Stimulated activated CD8-positive, alpha-beta memory T cell treated with anti-CD3 and anti-CD28 coated beads, Interleukin-7, amount 100 ng/mL, for 48 hours (primary cell): Measurements from ENCODE around the gene UBE2I.

ENCODE experiments used
- DNase-seq, 2 donors: peaks; one replicate each; pipeline ENCODE4 v3.0.0-alpha.2; 2020; ENCODE audit warnings: low read depth in 1 of 2; ENCODE audit errors: extremely low read depth in 1 of 2

UBE2I gene

GRCh38 chr16:1312467-1312816 is 3.0 kb downstream of the UBE2I start:
- DNase-seq = no peak

DNA sequence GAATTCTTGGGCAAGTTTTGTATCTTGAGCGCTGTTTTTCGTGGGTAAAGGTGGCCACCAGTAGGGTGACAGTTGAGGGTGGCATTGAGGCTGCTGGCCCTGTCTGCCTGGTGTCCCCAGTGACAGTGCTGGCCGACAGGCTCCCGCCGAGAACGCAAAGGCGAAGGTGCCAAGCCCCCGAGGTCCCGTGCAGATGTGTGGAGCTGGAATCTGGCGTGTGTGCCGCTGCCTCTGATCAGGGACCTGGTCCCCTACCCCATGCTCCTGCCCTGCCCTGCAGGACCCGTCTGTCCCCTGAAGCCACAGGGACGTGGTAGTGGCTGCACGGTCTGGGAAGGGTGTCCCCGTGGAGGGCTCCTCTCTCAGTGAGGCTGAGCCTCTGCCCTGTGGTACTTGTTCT is 3.5 kb downstream of the UBE2I start:
- no peak for DNase-seq

DNA sequence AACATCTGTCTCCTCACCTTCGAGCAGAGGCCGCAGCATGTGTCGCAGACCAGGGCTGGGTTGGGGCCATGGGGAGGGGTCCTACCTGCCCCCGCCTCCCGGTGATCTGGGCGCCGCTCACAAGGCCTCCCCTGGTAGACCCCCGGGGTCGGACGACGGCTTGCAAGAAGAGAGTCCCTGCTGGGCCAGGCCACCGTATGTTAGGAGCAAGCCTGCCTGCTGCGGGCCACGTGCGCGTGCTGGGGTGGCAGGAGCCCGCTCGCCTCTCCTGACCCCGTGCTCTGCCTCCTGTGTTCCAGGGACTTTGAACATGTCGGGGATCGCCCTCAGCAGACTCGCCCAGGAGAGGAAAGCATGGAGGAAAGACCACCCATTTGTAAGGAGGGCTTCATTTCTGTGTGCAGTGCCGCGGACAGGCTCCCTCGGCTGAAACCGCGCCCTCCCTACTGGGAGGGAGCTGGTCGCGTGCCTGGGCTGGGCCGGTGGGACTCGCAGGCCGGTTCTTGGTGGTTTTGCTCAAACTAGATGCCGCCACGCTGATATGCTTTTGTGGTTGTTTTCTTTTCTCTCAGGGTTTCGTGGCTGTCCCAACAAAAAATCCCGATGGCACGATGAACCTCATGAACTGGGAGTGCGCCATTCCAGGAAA is 4.4 kb downstream of the UBE2I start:
- DNase-seq = no peak

- DNase-seq = no peak
Observed at GRCh38 chr16:1314399-1315068, 5.1 kb downstream of the UBE2I start.

GRCh38 chr16:1315081-1316032 is 5.9 kb downstream of the UBE2I start:
- no peak for DNase-seq

DNA sequence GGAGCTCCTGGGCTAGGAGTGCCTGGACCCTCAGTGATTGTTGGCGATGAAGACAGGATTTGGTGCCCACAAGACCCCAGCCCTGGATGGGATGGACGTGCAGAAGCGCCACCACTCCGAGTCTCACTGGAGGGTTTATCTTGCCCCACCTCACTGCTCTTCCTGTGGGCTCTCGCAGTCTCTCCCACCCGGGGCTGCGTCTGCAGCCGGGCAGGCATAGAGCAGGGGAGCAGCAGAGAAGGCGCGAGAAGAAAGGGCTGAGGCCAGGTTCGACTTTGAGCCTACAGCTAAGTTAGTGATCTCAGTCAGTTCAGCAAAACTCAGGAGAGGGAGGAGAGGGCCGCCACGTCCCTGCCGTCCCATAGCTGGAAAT is 6.6 kb downstream of the UBE2I start:
- DNase-seq = no peak

- no peak for DNase-seq
Observed at GRCh38 chr16:1317479-1318267, 8.2 kb downstream of the UBE2I start.

DNA sequence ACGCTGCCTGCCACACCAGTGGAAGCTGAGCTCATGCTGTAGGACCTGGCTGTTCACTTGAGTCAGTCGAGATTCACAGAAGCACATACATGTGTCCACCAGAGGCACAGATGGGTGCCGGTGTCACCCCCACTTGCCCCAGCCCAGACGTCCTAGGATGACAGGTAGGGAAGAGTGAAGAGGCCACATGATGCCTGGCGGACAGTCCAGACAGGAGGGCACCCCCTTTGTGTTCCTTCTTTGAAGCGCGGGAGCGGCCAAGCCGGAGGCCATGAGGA is 8.8 kb downstream of the UBE2I start:
- no peak for DNase-seq

DNA sequence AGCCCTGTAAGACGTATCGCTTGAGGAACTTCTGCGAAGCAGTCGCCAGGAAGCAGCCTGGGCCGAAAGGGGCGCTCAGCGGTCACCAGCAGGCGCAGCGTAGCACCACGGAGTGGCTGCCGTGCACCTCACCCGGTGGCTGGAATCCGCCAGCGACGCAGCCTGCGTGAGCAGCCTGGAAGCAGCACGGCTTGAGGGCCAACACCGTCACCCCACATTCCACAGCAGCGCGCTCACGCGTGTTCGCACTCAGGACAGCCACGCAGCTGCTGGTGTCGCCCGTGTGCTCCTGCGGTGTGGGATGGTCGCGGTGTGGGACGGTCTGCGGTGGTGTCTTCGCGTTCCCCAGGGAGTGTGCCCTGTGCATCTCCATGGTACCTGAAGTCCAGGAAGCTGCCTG is 9.6 kb downstream of the UBE2I start:
- DNase-seq = no peak

GRCh38 chr16:1320097-1320496 is 10.7 kb downstream of the UBE2I start:
- DNase-seq = no peak

GRCh38 chr16:1320658-1321240 is 11.3 kb downstream of the UBE2I start:
- no peak for DNase-seq

DNA sequence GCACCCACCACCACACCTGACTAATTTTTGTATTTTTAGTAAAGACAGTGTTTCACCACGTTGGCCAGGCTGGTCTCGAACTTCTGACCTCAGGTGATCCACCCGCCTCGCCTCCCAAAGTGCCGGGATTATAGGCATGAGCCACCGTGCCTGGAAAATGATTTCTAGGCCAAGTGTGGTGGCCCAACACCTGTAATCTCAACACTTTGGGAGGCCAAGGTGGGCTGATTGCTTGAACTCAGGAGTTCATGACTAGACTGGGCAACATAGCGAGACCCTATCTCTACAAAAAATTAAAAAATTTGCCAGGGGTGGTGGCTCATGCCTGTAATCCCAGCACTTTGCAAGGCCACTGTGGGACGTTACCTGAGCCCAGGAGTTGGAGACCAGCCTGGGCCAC is 13.0 kb downstream of the UBE2I start:
- no peak for DNase-seq

GRCh38 chr16:1323296-1324239 is 14.1 kb downstream of the UBE2I start:
- DNase-seq = no peak

DNA sequence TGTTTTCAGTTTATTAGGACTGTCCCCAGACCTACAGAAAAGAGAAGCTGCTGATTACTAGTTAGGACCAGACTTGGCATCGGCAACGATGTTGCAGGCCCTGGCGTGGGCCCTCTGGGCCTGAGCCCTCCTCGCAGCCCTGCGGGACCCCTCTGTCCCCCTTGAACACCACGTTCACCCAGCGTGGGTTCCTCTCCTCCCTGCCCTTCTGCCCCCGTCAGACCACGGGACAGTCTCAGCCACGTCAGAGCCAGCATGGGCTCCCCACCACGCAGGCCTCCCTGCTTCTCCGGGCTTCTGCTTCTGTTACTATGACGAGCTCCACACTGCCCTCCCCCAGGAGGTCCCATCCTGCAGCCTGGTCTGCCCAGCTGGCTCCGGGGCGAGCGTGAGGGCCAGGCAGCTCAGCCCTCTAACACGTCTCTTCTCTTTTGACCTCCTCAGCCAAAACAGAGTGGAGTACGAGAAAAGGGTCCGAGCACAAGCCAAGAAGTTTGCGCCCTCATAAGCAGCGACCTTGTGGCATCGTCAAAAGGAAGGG is 14.9 kb downstream of the UBE2I start:
- no peak for DNase-seq

DNA sequence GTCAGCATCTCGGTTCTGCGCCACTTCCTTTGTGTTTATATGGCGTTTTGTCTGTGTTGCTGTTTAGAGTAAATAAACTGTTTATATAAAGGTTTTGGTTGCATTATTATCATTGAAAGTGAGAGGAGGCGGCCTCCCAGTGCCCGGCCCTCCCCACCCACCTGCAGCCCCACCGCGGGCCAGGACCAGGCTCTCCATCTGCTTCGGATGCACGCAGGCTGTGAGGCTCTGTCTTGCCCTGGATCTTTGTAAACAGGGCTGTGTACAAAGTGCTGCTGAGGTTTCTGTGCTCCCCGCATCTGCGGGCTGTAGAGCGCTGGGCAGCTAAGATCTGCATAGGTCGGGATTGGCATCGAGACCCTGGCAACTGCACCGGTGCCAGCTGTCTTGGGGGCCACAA is 15.8 kb downstream of the UBE2I start:
- no peak for DNase-seq

- DNase-seq = no peak
Observed at GRCh38 chr16:1325673-1326371, 16.4 kb downstream of the UBE2I start.

DNA sequence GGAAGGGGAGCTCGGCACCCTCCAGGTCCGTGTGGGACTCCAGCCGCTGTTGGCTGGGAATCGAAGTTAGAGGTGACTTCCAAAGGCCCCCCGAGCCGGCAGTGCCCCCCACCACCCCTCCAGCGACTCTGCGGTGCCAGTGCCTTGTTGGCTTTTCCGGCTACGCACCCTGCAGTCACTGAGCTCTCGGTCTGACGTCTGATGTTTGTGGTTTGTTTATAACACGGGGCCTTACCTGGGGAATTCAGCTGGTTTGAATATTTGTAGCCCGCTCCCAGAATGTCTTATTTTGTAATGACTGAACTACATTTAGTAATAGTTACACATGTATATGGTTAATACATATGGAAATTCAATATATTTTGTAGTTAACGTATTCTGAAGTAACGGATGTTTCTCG is 17.0 kb downstream of the UBE2I start:
- no peak for DNase-seq

DNA sequence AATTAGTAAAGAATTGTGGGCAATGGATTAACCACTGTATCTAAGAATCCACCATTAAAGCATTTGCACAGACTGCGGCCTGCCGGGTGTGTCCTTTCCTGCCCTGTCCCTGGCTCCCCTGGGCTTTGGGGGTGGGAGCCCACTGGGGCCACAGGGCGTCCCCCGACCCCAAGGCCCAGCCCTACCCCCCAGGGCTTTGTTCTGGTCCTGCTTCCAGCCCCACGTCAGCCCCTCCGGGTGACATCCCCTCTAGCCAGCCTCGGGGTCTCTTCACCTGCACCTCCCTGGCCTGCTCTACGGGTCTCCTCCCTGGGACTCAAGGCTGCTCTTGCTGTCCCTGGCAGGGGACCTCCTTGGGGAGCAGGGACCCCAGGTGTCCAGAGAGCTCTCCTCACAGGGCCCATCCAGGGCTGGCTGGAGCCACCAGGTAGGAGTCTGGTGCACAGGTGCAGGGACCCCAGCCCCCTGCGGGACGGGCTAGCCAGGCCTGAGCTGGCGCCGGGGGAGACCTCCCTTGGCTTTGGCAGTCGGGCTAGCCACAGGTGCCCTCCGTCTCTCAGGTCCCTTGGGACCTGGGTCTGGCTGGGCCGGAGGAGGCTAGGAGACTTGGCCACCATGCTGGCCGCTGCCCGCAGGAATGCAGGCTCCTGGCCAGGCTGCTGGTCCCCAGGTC is 17.6 kb downstream of the UBE2I start:
- DNase-seq = no peak

DNA sequence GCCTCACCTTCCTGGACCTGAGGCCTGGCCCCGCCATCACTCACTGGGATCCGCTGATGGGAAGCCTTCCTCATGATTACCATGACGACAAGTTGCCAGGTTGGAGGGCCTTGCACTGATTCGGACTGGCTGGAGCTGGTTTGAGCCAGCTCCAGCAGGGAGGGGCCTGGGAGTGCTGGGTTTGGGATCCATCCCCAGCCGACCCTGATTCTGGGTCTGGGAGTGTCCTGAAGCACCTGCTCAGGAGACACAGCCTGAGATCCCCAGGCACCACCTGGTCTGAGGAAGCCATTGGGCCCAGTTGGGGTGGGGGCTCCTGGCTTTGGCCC is 18.1 kb downstream of the UBE2I start:
- no peak for DNase-seq
